Measurements from ENCODE around the gene PSMB1. TPM values are rescaled to one million over a fixed set of nuclear protein-coding genes. Genes with fewer than 3 reads are reported as not detected.
"Not testable (repeated sequence)": the region's sequence is repeated elsewhere in the genome, so short reads cannot be mapped to it uniquely, and the experiment has no call there.

The PSMB1 gene
- total RNA-seq, 1 donor from 2014 or later = 165 TPM

DNA sequence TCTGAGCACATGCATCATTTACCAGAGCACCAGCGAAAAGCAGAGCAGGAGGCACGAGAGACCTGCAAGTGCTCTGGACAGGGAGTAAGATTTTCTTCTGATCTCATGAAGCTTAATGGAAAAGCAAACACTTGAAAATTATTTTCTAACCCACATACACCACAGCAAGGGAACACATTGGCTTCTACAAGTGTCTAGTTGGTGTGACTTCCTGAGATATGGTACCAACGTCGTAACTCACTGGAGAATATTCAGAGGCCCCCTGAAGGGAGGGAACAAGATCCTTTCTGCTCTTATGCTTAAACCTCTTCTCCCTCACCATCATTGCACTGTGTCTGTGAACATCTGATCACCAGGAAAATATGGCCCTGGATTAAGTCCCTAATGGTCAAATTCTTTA lies 48.6 kb downstream of the PSMB1 start:
- no peak overlapping the region for H3K27ac Mint-ChIP-seq (ENCODE audit: unreplicated experiment)
- TF ChIP-seq, protein P1, sequence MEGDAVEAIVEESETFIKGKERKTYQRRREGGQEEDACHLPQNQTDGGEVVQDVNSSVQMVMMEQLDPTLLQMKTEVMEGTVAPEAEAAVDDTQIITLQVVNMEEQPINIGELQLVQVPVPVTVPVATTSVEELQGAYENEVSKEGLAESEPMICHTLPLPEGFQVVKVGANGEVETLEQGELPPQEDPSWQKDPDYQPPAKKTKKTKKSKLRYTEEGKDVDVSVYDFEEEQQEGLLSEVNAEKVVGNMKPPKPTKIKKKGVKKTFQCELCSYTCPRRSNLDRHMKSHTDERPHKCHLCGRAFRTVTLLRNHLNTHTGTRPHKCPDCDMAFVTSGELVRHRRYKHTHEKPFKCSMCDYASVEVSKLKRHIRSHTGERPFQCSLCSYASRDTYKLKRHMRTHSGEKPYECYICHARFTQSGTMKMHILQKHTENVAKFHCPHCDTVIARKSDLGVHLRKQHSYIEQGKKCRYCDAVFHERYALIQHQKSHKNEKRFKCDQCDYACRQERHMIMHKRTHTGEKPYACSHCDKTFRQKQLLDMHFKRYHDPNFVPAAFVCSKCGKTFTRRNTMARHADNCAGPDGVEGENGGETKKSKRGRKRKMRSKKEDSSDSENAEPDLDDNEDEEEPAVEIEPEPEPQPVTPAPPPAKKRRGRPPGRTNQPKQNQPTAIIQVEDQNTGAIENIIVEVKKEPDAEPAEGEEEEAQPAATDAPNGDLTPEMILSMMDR (IDR thresholded peaks at IDR 0.05; ENCODE audit: unreplicated experiment) = no peak
- H3K36me3 Mint-ChIP-seq (ENCODE audit: low read depth, unreplicated experiment) = peaks cover 24% of the 10 kb centered on the region
- no peak overlapping the region for H3K4me3 Mint-ChIP-seq (ENCODE audit: unreplicated experiment)
- H3K27me3 Mint-ChIP-seq (ENCODE audit: unreplicated experiment) = peaks cover 19% of the 10 kb centered on the region
- no peak for DNase-seq (ENCODE audit: low spot score)
- peaks cover 13% of the 10 kb centered on the region for H3K9me3 Mint-ChIP-seq (ENCODE audit: unreplicated experiment)
- H3K4me1 Mint-ChIP-seq (ENCODE audit: unreplicated experiment) = peaks cover 2% of the 10 kb centered on the region

DNA sequence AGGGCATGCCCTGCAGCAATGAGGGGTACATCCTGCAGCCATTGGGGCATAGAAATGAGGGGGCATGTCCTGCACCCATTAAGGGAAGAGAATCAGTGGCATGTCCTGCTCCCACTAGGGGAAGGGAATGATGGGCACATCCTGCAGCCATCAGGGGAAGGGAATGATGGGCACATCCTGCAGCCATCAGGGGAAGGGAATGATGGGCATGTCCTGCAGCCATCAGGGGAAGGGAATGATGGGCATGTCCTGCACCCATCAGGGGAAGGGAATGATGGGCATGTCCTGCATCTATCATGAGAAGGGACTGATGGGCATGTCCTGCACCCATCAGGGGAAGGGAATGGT lies 49.7 kb downstream of the PSMB1 start:
- no peak for DNase-seq (ENCODE audit: low spot score)
- Mint-ChIP-seq H3K27ac (ENCODE audit: unreplicated experiment) (peak overlapping the region; percentile 57), H3K9me3 (ENCODE audit: unreplicated experiment) (peaks cover 13% of the 10 kb centered on the region), H3K4me3 (ENCODE audit: unreplicated experiment) (no peak overlapping the region), H3K4me1 (ENCODE audit: unreplicated experiment) (peaks cover 2% of the 10 kb centered on the region), H3K27me3 (ENCODE audit: unreplicated experiment) (peaks cover 19% of the 10 kb centered on the region), H3K36me3 (ENCODE audit: low read depth, unreplicated experiment) (peaks cover 24% of the 10 kb centered on the region)
- TF ChIP-seq, protein P1 (IDR thresholded peaks at IDR 0.05; ENCODE audit: unreplicated experiment) = no peak

DNA sequence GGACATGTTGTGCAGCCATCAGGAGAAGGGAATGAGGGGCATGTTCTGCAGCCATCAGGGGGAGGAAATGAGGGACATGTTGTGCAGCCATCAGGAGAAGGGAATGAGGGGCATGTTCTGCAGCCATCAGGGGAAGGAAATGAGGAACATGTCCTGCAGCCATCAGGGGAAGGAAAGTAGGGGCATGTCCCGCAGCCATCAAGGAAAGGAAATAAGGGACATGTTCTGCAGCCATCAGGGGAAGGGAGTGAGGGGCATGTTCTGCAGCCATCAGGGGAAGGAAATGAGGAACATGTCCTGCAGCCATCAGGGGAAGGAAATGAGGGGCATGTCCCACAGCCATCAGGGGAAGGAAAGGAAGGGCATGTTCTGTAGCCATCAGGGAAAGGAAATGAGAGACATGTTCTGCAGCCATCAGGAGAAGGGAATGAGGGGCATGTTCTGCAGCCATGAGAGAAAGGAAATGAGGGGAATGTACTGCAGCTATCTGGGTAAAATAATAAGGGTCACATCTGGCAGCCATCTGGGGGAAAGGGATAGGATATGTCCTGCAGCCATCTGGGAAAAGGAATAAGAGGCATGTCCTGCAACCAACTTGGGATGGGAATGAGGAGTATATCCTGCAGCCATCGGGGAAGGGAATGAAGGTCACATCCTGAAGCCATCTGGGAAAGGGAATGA lies 50.2 kb downstream of the PSMB1 start:
- Mint-ChIP-seq H3K9me3 (ENCODE audit: unreplicated experiment) (peaks cover 13% of the 10 kb centered on the region), H3K27me3 (ENCODE audit: unreplicated experiment) (peaks cover 19% of the 10 kb centered on the region), H3K36me3 (ENCODE audit: low read depth, unreplicated experiment) (peaks cover 24% of the 10 kb centered on the region), H3K27ac (ENCODE audit: unreplicated experiment) (peak overlapping the region; percentile 57), H3K4me3 (ENCODE audit: unreplicated experiment) (peak overlapping the region; percentile 51)
- H3K4me1 Mint-ChIP-seq (ENCODE audit: unreplicated experiment); DNase-seq (ENCODE audit: low spot score): not testable (repeated sequence)

DNA sequence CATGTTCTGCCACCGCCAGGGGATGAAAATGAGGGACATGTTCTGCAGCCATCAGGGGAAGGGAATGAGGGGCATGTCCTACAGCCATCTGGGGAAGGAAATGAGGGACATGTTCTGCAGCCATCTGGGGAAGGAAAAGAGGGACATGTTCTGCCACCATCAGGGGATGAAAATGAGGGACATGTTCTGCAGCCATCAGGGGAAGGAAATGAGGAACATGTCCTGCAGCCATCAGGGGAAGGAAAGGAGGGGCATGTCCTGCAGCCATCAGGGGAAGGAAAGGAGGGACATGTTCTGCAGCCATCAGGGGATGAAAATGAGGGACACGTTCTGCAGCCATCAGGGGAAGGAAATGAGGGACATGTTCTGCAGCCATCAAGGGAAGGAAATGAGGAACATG lies 50.8 kb downstream of the PSMB1 start:
- peak overlapping the region; percentile 21 for H3K4me3 Mint-ChIP-seq (ENCODE audit: unreplicated experiment)
- H3K4me1 Mint-ChIP-seq (ENCODE audit: unreplicated experiment); DNase-seq (ENCODE audit: low spot score); H3K27ac Mint-ChIP-seq (ENCODE audit: unreplicated experiment): not testable (repeated sequence)
- H3K36me3 Mint-ChIP-seq (ENCODE audit: low read depth, unreplicated experiment) = peaks cover 24% of the 10 kb centered on the region
- H3K27me3 Mint-ChIP-seq (ENCODE audit: unreplicated experiment) = peaks cover 19% of the 10 kb centered on the region
- H3K9me3 Mint-ChIP-seq (ENCODE audit: unreplicated experiment) = peaks cover 13% of the 10 kb centered on the region

DNA sequence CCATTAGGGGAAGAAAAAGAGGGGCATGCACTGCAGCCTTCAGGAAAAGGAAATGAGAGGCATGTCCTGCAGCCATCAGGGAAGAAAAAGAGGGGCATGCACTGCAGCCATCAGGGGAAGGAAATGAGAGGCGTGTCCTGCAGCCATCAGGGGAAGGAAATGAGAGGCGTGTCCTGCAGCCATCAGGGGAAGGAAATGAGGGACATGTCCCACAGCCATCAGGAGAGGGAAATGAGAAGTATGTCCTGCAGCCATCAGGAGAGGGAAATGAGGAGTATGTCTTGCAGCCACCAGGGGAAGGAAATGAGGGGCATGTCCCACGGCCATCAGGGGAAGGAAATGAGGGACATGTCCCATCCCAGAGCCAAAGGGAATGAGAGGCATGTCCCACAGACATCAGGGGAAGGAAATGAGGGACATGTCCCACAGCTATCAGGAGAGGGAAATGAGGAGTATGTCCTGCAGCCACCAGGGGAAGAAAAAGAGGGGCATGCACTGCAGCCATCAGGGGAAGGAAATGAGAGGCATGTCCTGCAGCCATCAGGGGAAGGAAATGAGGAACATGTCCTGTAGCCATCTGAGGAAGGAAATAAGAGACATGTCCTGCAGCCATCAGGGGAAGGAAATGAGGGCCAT lies 52.0 kb downstream of the PSMB1 start:
- peak overlapping the region; percentile 18 for H3K4me3 Mint-ChIP-seq (ENCODE audit: unreplicated experiment)
- H3K9me3 Mint-ChIP-seq (ENCODE audit: unreplicated experiment) = peaks cover 13% of the 10 kb centered on the region
- H3K27me3 Mint-ChIP-seq (ENCODE audit: unreplicated experiment) = peaks cover 17% of the 10 kb centered on the region
- DNase-seq (ENCODE audit: low spot score) = no peak
- TF ChIP-seq, protein P1 (IDR thresholded peaks at IDR 0.05; ENCODE audit: unreplicated experiment) = no peak
- H3K4me1 Mint-ChIP-seq (ENCODE audit: unreplicated experiment) = peaks cover 2% of the 10 kb centered on the region
- H3K36me3 Mint-ChIP-seq (ENCODE audit: low read depth, unreplicated experiment) = peaks cover 24% of the 10 kb centered on the region
- peak overlapping the region; percentile 42 for H3K27ac Mint-ChIP-seq (ENCODE audit: unreplicated experiment)

DNA sequence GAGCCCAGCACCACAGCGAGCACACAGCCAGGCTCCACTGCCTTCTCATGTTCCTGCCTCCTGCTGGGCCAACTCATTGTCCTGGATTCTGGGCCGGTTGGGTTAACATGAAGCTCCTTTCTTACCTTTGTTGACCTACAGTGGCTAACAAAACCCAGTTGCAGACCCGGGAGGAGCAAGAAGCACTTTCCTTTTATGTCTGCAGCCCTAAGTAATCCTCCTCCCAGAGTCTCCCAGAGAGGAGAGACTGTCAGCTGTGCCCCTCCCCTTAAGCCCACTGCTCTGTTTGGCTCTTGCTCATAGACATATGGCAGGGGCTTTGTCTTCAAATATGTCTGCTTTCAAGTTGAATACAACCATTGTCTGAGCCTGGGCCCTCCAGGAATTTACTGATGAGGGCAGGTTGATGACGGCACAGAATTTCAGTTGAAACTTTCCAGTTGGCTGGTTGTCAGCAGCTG lies 55.2 kb downstream of the PSMB1 start:
- no peak overlapping the region for H3K4me3 Mint-ChIP-seq (ENCODE audit: unreplicated experiment)
- no peaks in the 10 kb centered on the region for H3K4me1 Mint-ChIP-seq (ENCODE audit: unreplicated experiment)
- TF ChIP-seq, protein P1 (IDR thresholded peaks at IDR 0.05; ENCODE audit: unreplicated experiment) = no peak
- peaks cover 20% of the 10 kb centered on the region for H3K36me3 Mint-ChIP-seq (ENCODE audit: low read depth, unreplicated experiment)
- peaks cover 13% of the 10 kb centered on the region for H3K9me3 Mint-ChIP-seq (ENCODE audit: unreplicated experiment)
- no peak overlapping the region for H3K27ac Mint-ChIP-seq (ENCODE audit: unreplicated experiment)
- DNase-seq (ENCODE audit: low spot score) = no peak
- H3K27me3 Mint-ChIP-seq (ENCODE audit: unreplicated experiment) = peaks cover 15% of the 10 kb centered on the region

Measured in endothelial cell (in vitro differentiated cells).